ENCODE measurements around the gene RING1. TPM values are rescaled to one million over a fixed set of nuclear protein-coding genes. Genes with fewer than 3 reads are reported as not detected.

RING1 gene
- total RNA-seq, 2 donors from 2014 or later, result 7.5 to 13.9 TPM

GRCh38 chr6:33211666-33212422, 3.5 kb downstream of the RING1 start:
- TF ChIP-seq CTCF (IDR thresholded peaks at IDR 0.05), result no peak
- DNase-seq (ENCODE audit: low spot score), result no peak
- H3K27ac ChIP-seq, result no peak overlapping the region
- H3K4me1 ChIP-seq, result peaks cover 0 to 36% of the 10 kb centered on the region in 2 donors
- no peaks in the 10 kb centered on the region for H3K27me3 ChIP-seq
- no peak overlapping the region for H3K4me3 ChIP-seq
- H3K9me3 ChIP-seq, result no peaks in the 10 kb centered on the region
- peaks cover 14% of the 10 kb centered on the region for H3K36me3 ChIP-seq

GRCh38 chr6:33212857-33213165, 4.5 kb downstream of the RING1 start:
- Histone ChIP-seq H3K4me1 (peaks cover 0 to 26% of the 10 kb centered on the region in 2 donors), H3K36me3 (peaks cover 14% of the 10 kb centered on the region), H3K9me3 (no peaks in the 10 kb centered on the region), H3K27ac (peak overlapping the region in 1 of 2 donors; percentile 42), H3K27me3 (no peaks in the 10 kb centered on the region), H3K4me3 (peak overlapping the region; percentile 33 to 61)
- no peak for DNase-seq (ENCODE audit: low spot score)
- TF ChIP-seq CTCF (IDR thresholded peaks at IDR 0.05), result no peak

GRCh38 chr6:33213166-33213988, 5.1 kb downstream of the RING1 start:
- peaks cover 14% of the 10 kb centered on the region for H3K36me3 ChIP-seq
- TF ChIP-seq CTCF (IDR thresholded peaks at IDR 0.05), result no peak
- H3K9me3 ChIP-seq, result no peaks in the 10 kb centered on the region
- H3K4me3 ChIP-seq, result peak overlapping the region; percentile 33 to 61
- H3K27ac ChIP-seq, result peak overlapping the region in 1 of 2 donors; percentile 42
- H3K27me3 ChIP-seq, result no peaks in the 10 kb centered on the region
- peaks cover 0 to 26% of the 10 kb centered on the region in 2 donors for H3K4me1 ChIP-seq
- no peak for DNase-seq (ENCODE audit: low spot score)

GRCh38 chr6:33213989-33214335, 5.7 kb downstream of the RING1 start:
- Histone ChIP-seq H3K4me1 (peaks cover 0 to 22% of the 10 kb centered on the region in 2 donors), H3K9me3 (no peaks in the 10 kb centered on the region), H3K4me3 (peak overlapping the region in 1 of 2 donors; percentile 61), H3K27me3 (no peaks in the 10 kb centered on the region), H3K36me3 (peaks cover 14% of the 10 kb centered on the region), H3K27ac (no peak overlapping the region)
- no peak for TF ChIP-seq CTCF (IDR thresholded peaks at IDR 0.05)
- DNase-seq (ENCODE audit: low spot score), result no peak

- no peaks in the 10 kb centered on the region for H3K27me3 ChIP-seq
- no peaks in the 10 kb centered on the region for H3K9me3 ChIP-seq
- H3K4me1 ChIP-seq, result peaks cover 0 to 19% of the 10 kb centered on the region in 2 donors
- no peak overlapping the region for H3K27ac ChIP-seq
- peaks cover 4% of the 10 kb centered on the region for H3K36me3 ChIP-seq
- DNase-seq (ENCODE audit: low spot score), result no peak
- no peak for TF ChIP-seq CTCF (IDR thresholded peaks at IDR 0.05)
- H3K4me3 ChIP-seq, result no peak overlapping the region
These were observed 7.2 kb downstream of the RING1 start for GRCh38 chr6:33215271-33216116.
